AG04449 (cell line): ENCODE data around the gene CATSPERD.

ENCODE experiments used
- CTCF ChIA-PET: fragments of 350-600 bp; formaldehyde crosslinking; extraction: SDS; loops from one replicate; lab custom pipeline; 2021; ENCODE audit warnings: antibody characterized with exemption; lab: Yijun Ruan, JAX
- POLR2A ChIA-PET: fragments of 400-600, 350-600 bp; formaldehyde crosslinking; extraction: SDS; loops from one replicate; lab custom pipeline; 2020; ENCODE audit warnings: antibody characterized with exemption, inconsistent platforms; lab: Yijun Ruan, JAX
- DNase-seq: peaks from one replicate; pipeline ENCODE4 v3.0.0-alpha.2; 2010; ENCODE audit warnings: low read depth, low spot score
- H3K4me3 ChIP-seq: 2 replicates; pipeline ENCODE4 v1.5.1; 2011; ENCODE audit warnings: low read depth, mild to moderate bottlenecking, control low read depth, low read length
- CTCF ChIP-seq: IDR thresholded peaks from one replicate; pipeline ENCODE4 v1.5.1; 2011; ENCODE audit warnings: mild to moderate bottlenecking, moderate library complexity, low read length, control low read depth, inconsistent platforms; ENCODE audit not compliant: insufficient read depth; ENCODE audit errors: missing control alignments

The CATSPERD gene

GRCh38 chr19:5782945-5783919, 62.8 kb downstream of the CATSPERD start:
- no peak for TF ChIP-seq CTCF
- H3K4me3 ChIP-seq: no peak overlapping the region
- no peak for DNase-seq
- CTCF ChIA-PET: interaction anchor here (1.8 to 2.0 kb wide), 2 partner anchors 9 to 21 kb away, joined by 5 to 8 read pairs; no protein-coding TSS in a partner anchor
- POLR2A ChIA-PET: interaction anchor here (0.5 kb wide), 1 partner anchor 100 kb away, joined by 3 read pairs; no protein-coding TSS in a partner anchor

GRCh38 chr19:5784581-5785147, 64.2 kb downstream of the CATSPERD start, which contains the start of gene PRR22:
Gene PRR22 (minus strand): TSS chr19:5784746. CDS start chr19:5784660, 86 bp downstream.
- H3K4me3 ChIP-seq: no peak within 1 kb of the TSS
- ChIA-PET CTCF (interaction anchor here (2.0 kb wide), 1 partner anchor 10 kb away, joined by 8 read pairs; no protein-coding TSS in a partner anchor), POLR2A (no interaction called here)
- DNase-seq: no peak
- no peak for TF ChIP-seq CTCF

- POLR2A ChIA-PET: no interaction called here
- CTCF ChIA-PET: no interaction called here
- TF ChIP-seq CTCF: no peak
These were observed 65.0 kb downstream of the CATSPERD start for GRCh38 chr19:5785423-5785822.

GRCh38 chr19:5786593-5787408, 66.4 kb downstream of the CATSPERD start:
- POLR2A ChIA-PET: no interaction called here
- H3K4me3 ChIP-seq: no peak overlapping the region
- CTCF ChIA-PET: no interaction called here
- TF ChIP-seq CTCF: no peak
- DNase-seq: no peak

More at GRCh38 chr19:5785423-5785822, 65.0 kb downstream of the CATSPERD start:
- H3K4me3 ChIP-seq: no peak overlapping the region
- DNase-seq: no peak

- no peak for DNase-seq
- H3K4me3 ChIP-seq: no peak overlapping the region
- no peak for TF ChIP-seq CTCF
- POLR2A ChIA-PET: no interaction called here
- CTCF ChIA-PET: no interaction called here
These were observed 67.2 kb downstream of the CATSPERD start for GRCh38 chr19:5787409-5788182.
